Measurements from ENCODE around the gene LAMC2. TPM values are rescaled to one million over a fixed set of nuclear protein-coding genes. Genes with fewer than 3 reads are reported as not detected.
A peak's percentile ranks its signal among the peaks of the same experiment; 100 is the strongest.

Gene LAMC2
- total RNA-seq, 1 donor from 2014 or later: 42.2 TPM

GRCh38 chr1:183179033-183179432 is 7.0 kb upstream of the LAMC2 start:
- Histone ChIP-seq H3K27me3 (no peaks in the 10 kb centered on the region), H3K4me3 (no peak overlapping the region), H3K27ac (no peak overlapping the region), H3K9me3 (no peaks in the 10 kb centered on the region), H3K4me1 (peaks cover 11% of the 10 kb centered on the region), H3K36me3 (no peaks in the 10 kb centered on the region)
- ATAC-seq (no peak), DNase-seq (no peak)
- intact Hi-C loops (cut with DNase I): no loop called here
- TF ChIP-seq CTCF (IDR thresholded peaks at IDR 0.05): no peak

GRCh38 chr1:183180218-183180617 is 5.8 kb upstream of the LAMC2 start:
- Histone ChIP-seq H3K4me1 (peaks cover 11% of the 10 kb centered on the region), H3K27ac (peak overlapping the region; percentile 40), H3K27me3 (no peaks in the 10 kb centered on the region), H3K4me3 (no peak overlapping the region), H3K36me3 (no peaks in the 10 kb centered on the region), H3K9me3 (no peaks in the 10 kb centered on the region)
- peak; percentile 78 for ATAC-seq
- intact Hi-C loops (cut with DNase I): no loop called here
- no peak for TF ChIP-seq CTCF (IDR thresholded peaks at IDR 0.05)
- no peak for DNase-seq

GRCh38 chr1:183180634-183181056 is 5.4 kb upstream of the LAMC2 start:
- DNase-seq (no peak), ATAC-seq (peak; percentile 83)
- no peak overlapping the region for H3K4me3 ChIP-seq
- H3K9me3 ChIP-seq: no peaks in the 10 kb centered on the region
- peaks cover 11% of the 10 kb centered on the region for H3K4me1 ChIP-seq
- no peaks in the 10 kb centered on the region for H3K36me3 ChIP-seq
- peak overlapping the region; percentile 40 for H3K27ac ChIP-seq
- no peaks in the 10 kb centered on the region for H3K27me3 ChIP-seq
- intact Hi-C loops (cut with DNase I): no loop called here
- no peak for TF ChIP-seq CTCF (IDR thresholded peaks at IDR 0.05)

GRCh38 chr1:183186841-183187240 is 777 bp downstream of the LAMC2 start:
- Histone ChIP-seq H3K27ac (no peak overlapping the region), H3K36me3 (no peaks in the 10 kb centered on the region), H3K27me3 (peaks cover 9% of the 10 kb centered on the region), H3K4me3 (peak overlapping the region; percentile 42), H3K4me1 (no peaks in the 10 kb centered on the region), H3K9me3 (no peaks in the 10 kb centered on the region)
- intact Hi-C loops (cut with DNase I): no loop called here
- no peak for ATAC-seq
- no peak for TF ChIP-seq CTCF (IDR thresholded peaks at IDR 0.05)
- no peak for DNase-seq

- ATAC-seq (no peak), DNase-seq (no peak)
- H3K36me3 ChIP-seq: no peaks in the 10 kb centered on the region
- peaks cover 9% of the 10 kb centered on the region for H3K27me3 ChIP-seq
- no peak for TF ChIP-seq CTCF (IDR thresholded peaks at IDR 0.05)
- H3K9me3 ChIP-seq: no peaks in the 10 kb centered on the region
- H3K4me1 ChIP-seq: no peaks in the 10 kb centered on the region
- no peak overlapping the region for H3K27ac ChIP-seq
- no peak overlapping the region for H3K4me3 ChIP-seq
- intact Hi-C loops (cut with DNase I): no loop called here
Measured at GRCh38 chr1:183188240-183188639, 2.2 kb downstream of the LAMC2 start.

GRCh38 chr1:183191833-183192232 is 5.8 kb downstream of the LAMC2 start:
- Histone ChIP-seq H3K4me3 (no peak overlapping the region), H3K27me3 (no peaks in the 10 kb centered on the region), H3K36me3 (no peaks in the 10 kb centered on the region), H3K27ac (no peak overlapping the region), H3K9me3 (no peaks in the 10 kb centered on the region), H3K4me1 (no peaks in the 10 kb centered on the region)
- TF ChIP-seq CTCF (IDR thresholded peaks at IDR 0.05): no peak
- no peak for DNase-seq
- intact Hi-C loops (cut with DNase I): no loop called here
- ATAC-seq: no peak
